Activated naive CD4-positive, alpha-beta T cell treated with Interleukin-2 at 50 U/mL for 16 hours (primary cell): ENCODE results near the gene ZDHHC9.

Source experiments
- DNase-seq: peaks from one replicate; pipeline ENCODE4 v3.0.0-alpha.2; 2020

ZDHHC9 gene

DNA sequence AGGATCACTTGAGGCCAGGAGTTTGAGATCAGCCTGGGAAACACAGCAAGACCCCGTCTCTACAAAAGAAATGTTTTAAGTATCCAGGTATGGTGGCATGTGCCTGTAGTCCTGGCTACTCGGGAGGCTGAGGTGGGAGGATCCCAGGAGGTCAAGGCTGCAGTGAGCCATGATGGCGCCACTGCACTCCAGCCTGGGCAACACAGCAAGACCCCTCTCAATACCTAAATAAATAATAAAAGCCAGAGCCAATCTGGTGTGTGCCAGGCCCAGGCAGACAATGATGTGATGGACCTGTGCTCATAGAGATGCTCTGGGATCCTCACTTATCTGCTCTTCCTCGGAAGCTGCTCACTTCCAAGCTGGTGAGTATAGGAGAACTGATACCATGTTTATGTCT, 82.1 kb downstream of the ZDHHC9 start:
- no peak for DNase-seq

DNA sequence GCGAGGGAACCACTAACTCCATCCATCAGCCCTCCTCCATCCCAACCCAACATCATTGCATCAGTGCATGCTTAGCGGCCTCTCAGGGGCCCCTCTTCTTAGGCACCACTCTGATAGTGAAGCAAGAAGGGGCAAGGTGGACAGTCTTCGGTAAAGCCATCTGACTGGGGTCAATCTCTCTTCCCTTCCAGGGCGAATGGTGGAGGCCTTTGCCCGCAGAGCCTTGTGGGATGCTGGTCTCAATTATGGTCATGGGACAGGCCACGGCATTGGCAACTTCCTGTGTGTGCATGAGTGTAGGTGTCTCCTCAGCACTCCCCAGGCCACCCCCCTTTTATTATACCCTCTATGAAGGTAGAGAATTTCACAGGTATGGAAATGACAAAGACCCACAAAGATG, 82.7 kb downstream of the ZDHHC9 start:
- no peak for DNase-seq

DNA sequence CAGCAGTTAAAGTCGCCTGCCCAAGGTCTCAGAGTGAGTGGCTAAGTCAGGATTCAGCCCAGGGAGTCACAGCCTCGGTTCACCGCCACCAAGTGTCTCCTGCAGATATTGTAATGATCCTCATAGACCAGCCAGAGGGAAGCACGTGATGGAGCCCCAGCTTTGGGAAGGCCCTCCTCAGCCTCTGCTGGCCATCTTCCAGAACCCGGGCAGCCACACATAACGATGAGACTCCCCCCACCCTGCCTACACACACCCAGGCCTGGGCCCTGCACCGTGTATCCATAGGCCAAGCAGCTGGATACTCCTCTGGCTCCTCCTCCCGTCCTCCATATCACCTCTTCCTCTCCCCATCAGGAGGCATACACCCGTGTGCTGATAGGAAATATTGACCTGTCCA, 83.5 kb downstream of the ZDHHC9 start:
- no peak for DNase-seq

DNA sequence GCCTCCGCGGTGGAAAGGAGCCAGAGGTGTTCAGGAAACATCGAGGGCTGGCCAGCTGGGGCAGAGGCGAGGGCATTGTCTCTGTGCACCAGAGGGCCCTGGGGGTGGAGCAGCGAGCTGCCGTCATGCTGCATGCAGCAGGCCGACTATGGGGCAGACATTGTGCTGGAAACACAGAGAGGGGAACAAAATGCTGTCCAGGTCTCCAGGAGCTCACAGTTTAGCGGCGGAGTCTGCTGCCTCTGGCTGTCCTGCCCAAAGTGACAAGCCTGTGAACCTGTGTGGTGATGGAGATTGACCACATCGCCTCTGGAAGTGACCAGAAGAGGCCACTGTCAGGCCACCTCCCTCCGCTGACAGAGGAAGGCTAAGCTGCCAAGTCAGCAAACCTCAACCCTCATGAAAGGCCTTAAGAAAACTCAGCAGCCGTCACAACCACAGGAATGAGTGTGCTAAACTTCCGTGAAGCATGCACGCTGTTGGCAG, 84.1 kb downstream of the ZDHHC9 start:
- DNase-seq, result peak; percentile 60

DNA sequence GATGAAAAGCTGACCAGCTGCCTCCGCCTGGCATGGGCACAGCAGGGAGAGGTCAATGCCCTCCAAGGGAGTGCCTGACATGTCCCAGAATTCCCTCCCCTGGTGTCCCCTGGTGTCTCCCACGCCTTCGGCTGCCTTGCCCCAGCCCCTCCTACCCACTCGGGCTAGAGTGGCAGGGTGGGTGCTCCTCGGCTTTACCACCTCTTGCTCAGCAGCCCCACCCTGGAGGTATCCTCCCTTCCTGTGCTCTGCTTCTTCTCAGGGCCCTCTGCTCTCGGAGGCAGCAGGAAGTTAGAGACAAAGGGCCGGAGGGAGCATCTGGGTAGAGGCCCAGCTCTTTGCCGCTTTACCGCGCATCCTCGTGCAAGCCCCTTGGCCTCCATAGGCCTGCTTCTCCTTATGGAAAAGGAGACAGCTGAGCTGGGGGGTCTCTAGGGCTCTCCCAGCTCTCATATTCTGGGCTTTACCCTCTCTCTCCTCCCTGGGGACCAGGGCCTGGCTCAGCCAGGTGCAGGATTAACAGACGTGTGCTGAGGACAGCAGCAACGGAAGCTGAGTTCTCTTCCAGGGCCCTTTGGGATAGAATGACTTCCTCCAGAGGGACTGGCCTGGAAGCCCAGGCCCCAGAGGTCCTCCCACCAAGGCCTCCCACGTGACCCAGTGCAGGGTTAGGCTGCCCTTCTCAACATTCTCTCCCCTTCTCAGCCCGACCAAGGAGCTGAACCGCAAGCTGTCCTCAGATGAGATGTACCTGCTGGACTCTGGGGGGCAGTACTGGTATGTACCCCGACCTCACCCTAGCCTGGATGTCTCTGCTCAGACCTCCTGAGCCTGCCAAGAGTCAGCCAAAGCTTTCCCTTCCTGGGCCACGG, 87.7 kb downstream of the ZDHHC9 start:
- peak; percentile 16 for DNase-seq

DNA sequence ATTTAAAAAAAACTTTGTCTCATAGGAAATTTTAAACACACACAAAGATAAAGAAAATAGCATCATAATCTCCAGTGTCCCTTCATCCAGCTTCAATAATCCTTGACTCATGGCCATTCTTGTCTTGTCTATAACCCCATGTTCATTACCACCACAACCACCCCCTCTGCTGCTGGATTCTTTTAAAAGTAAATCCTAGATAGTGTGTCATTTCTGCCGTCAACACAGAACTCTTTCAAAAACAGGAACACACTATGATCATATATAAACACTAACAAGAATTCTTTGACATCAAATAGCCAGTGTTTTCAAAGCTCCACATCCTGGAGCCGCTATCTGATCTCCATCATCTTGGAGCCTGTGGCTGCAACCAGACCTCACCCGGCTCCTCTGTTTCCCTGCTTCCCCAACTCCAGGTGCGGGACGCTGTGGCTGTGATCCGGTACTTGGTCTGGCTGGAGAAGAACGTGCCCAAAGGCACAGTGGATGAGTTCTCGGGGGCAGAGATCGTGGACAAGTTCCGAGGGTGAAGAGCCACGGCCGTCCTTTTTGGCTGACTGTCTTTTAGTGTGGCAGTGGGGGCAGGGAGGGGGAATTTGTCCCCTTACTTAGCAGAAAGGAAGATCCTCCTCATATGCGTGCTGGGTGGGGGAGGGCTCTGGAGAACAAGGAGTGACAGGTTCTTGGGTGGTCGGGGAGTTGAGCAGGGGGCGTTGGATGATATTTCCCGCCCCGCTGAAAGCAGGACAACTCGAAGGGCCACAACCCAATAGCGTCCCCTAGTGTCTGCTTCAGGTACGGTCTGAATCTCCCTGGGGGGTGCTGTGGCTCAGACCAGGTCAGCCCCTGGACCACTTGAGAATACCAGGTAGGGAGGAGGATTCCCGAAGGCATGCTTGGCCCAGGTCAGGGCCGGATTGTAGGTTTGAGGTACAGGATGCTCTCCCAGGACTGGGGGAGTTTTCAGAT, 89.3 kb downstream of the ZDHHC9 start:
- no peak for DNase-seq
